OCI-LY1 (cell line): ENCODE measurements around the gene TMC6.
A peak's percentile ranks its signal among the peaks of the same experiment; 100 is the strongest.

ENCODE experiments used
- H2AFZ ChIP-seq: fragments of 200-600 bp; sonication (generic), shearing (Covaris generic); 2 replicates; pipeline ENCODE4 v1.6.0; 2014; ENCODE audit warnings: antibody characterized with exemption, mild to moderate bottlenecking, low read length
- H3F3A ChIP-seq: fragments of 200-600 bp; sonication (generic), shearing (Covaris generic); 2 replicates; pipeline ENCODE4 v1.6.0; 2014; ENCODE audit warnings: mild to moderate bottlenecking, antibody characterized with exemption, low read length, moderate library complexity; ENCODE audit not compliant: insufficient read depth
- H3K27ac ChIP-seq: fragments of 200-600 bp; sonication (generic); 2 replicates; pipeline ENCODE4 v1.5.1; 2014; ENCODE audit warnings: low read length, mixed run types, mild to moderate bottlenecking, low read depth; ENCODE audit not compliant: poor library complexity, severe bottlenecking
- H3K27me3 ChIP-seq: fragments of 200-600 bp; sonication (generic); 2 replicates; pipeline ENCODE4 v1.6.0; 2014; ENCODE audit warnings: antibody characterized with exemption, mild to moderate bottlenecking, low read length, moderate library complexity; ENCODE audit not compliant: insufficient read depth
- H3K36me3 ChIP-seq: fragments of 200-600 bp; sonication (generic); 2 replicates; pipeline ENCODE4 v1.6.1; 2014; ENCODE audit warnings: mild to moderate bottlenecking, antibody characterized with exemption, low read length, moderate library complexity, mixed read lengths; ENCODE audit not compliant: insufficient read depth
- H3K4me1 ChIP-seq: fragments of 200-600 bp; sonication (generic); 2 replicates; pipeline ENCODE4 v1.5.1; 2014; ENCODE audit warnings: mild to moderate bottlenecking, low read length, moderate library complexity; ENCODE audit not compliant: insufficient read depth, severe bottlenecking
- H3K4me2 ChIP-seq: fragments of 200-600 bp; sonication (generic), shearing (Covaris generic); 2 replicates; pipeline ENCODE4 v1.6.1; 2014; ENCODE audit warnings: low read length
- H3K4me3 ChIP-seq: fragments of 200-600 bp; sonication (generic); 2 replicates; pipeline ENCODE4 v1.5.1; 2014; ENCODE audit warnings: low read length, low read depth, mild to moderate bottlenecking, mixed read lengths; ENCODE audit not compliant: poor library complexity, severe bottlenecking
- H3K79me2 ChIP-seq: fragments of 200-600 bp; shearing (Covaris generic); 2 replicates; pipeline ENCODE4 v1.6.1; 2016; ENCODE audit warnings: mixed run types, low read length, mixed read lengths; ENCODE audit not compliant: insufficient read depth
- H3K9ac ChIP-seq: fragments of 200-600 bp; sonication (generic), shearing (Covaris generic); 2 replicates; pipeline ENCODE4 v1.6.1; 2014; ENCODE audit warnings: mild to moderate bottlenecking, low read length, mixed read lengths
- H3K9me2 ChIP-seq: fragments of 200-600 bp; sonication (generic), shearing (Covaris generic); 2 replicates; pipeline ENCODE4 v1.6.1; 2014; ENCODE audit warnings: low read depth, mild to moderate bottlenecking, low read length, mixed read lengths
- H3K9me3 ChIP-seq: fragments of 200-600 bp; shearing (Covaris generic); 2 replicates; pipeline ENCODE4 v1.6.1; 2014; ENCODE audit warnings: low read length, mixed read lengths
- H4K20me1 ChIP-seq: fragments of 200-600 bp; sonication (generic), shearing (Covaris generic); 2 replicates; pipeline ENCODE4 v1.6.0; 2016; ENCODE audit warnings: mild to moderate bottlenecking, low read length; ENCODE audit not compliant: insufficient read depth
- EZH2 ChIP-seq: fragments of 200-600 bp; sonication (generic), shearing (Covaris generic); IDR thresholded peaks from 2 replicates; pipeline ENCODE4 v1.8.0; 2017; ENCODE audit warnings: borderline replicate concordance, mixed run types, mild to moderate bottlenecking, antibody characterized with exemption, low read length, moderate library complexity, mixed read lengths
- TF ChIP-seq, protein P1 (sequence below): fragments of 200-600 bp; sonication (generic), shearing (Covaris generic); IDR thresholded peaks from 2 replicates; pipeline ENCODE4 v1.5.1; 2017; ENCODE audit warnings: mild to moderate bottlenecking, antibody characterized with exemption, low read length, moderate library complexity, mixed read lengths

The TMC6 gene

DNA sequence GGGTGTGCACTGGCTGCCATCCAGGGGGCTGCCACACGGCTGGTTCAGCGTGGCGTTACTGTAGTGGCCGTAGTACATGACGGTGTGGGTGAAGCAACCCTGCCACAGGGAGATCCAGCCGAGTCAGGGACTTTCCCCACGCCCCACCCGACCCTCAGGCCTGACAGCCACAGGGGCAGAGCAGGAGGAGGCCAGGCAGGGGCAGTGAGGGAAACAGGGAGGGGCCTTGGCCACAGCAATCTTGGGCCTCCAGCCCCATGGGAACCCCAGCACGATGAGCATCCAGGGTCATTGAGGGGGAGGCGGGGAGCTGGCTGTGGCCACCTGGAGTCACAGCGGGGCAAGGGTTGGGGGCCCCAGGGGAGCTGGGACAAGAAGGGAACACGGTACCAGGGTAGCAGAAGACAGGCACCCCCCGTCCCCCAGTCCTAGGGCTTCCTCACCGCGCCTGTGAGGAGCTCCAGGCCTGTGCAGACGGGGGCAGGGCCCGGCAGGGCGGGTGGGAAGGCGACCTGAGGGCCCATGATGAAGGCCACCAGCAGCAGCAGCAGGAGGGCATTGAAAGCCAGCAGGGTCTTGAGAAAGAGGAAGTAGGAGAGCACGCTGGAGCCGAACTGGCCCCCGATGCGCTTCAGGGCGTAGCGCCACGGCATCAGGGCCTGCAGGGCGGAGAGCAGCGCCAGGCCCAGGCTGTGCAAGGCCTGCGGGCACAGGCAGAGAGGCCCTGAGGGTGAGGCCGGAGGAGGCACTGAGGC, 4.3 kb downstream of the TMC6 start:
- Histone ChIP-seq H3K79me2 (no peaks in the 10 kb centered on the region), H3K4me3 (peak overlapping the region; percentile 74), H2AFZ (no peak overlapping the region), H3K27me3 (no peaks in the 10 kb centered on the region), H3K9ac (peak overlapping the region; percentile 80; the same call in 1 of the 2 replicates), H3K36me3 (peaks cover 36% of the 10 kb centered on the region), H4K20me1 (no peaks in the 10 kb centered on the region), H3K4me2 (peak overlapping the region; percentile 60), H3K27ac (peak overlapping the region; percentile 88), H3K9me3 (no peaks in the 10 kb centered on the region), H3K4me1 (peaks cover 62% of the 10 kb centered on the region), H3F3A (no peaks in the 10 kb centered on the region), H3K9me2 (no peaks in the 10 kb centered on the region)
- no peak for TF ChIP-seq EZH2
- TF ChIP-seq, protein P1, sequence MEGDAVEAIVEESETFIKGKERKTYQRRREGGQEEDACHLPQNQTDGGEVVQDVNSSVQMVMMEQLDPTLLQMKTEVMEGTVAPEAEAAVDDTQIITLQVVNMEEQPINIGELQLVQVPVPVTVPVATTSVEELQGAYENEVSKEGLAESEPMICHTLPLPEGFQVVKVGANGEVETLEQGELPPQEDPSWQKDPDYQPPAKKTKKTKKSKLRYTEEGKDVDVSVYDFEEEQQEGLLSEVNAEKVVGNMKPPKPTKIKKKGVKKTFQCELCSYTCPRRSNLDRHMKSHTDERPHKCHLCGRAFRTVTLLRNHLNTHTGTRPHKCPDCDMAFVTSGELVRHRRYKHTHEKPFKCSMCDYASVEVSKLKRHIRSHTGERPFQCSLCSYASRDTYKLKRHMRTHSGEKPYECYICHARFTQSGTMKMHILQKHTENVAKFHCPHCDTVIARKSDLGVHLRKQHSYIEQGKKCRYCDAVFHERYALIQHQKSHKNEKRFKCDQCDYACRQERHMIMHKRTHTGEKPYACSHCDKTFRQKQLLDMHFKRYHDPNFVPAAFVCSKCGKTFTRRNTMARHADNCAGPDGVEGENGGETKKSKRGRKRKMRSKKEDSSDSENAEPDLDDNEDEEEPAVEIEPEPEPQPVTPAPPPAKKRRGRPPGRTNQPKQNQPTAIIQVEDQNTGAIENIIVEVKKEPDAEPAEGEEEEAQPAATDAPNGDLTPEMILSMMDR: no peak

DNA sequence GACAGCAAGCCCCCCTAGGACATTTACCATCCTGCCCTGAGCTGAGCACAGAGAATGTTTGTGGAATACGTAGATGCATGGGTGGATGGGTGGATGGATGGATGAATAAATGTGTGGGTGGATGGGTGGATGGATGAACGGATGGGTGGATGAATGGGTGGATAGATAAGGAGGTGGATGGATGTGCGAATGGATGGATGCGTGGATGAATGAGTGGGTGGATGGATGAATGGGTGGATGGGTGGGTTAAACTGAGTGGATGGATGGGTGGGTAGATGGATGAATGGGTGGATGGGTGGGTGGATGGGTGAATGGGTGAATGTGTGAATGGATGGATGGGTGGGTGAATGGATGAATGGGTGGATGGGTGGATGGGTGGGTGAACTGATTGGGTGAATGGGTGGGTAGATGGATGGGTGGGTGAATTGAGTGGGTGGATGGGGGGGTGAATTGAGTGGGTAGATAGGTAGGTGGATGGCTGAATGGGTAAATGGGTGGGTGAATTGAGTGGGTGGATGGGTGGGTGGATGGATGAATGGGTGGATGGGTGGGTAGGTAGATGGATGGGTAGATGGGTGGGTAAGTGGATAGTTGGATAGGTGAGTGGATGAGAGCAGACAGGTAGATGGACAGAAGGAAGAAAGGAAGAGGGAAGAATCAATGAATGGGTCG, 5.2 kb downstream of the TMC6 start:
- Histone ChIP-seq H3K4me1 (peaks cover 57% of the 10 kb centered on the region), H3K9me3 (no peaks in the 10 kb centered on the region), H2AFZ (no peak overlapping the region), H3K27ac (no peak overlapping the region), H4K20me1 (no peaks in the 10 kb centered on the region), H3K4me3 (no peak overlapping the region), H3K9ac (no peak overlapping the region), H3K9me2 (no peaks in the 10 kb centered on the region), H3F3A (no peaks in the 10 kb centered on the region), H3K79me2 (no peaks in the 10 kb centered on the region), H3K27me3 (no peaks in the 10 kb centered on the region), H3K4me2 (no peak overlapping the region), H3K36me3 (peaks cover 36% of the 10 kb centered on the region)
- TF ChIP-seq, protein P1: no peak
- TF ChIP-seq EZH2: no peak

DNA sequence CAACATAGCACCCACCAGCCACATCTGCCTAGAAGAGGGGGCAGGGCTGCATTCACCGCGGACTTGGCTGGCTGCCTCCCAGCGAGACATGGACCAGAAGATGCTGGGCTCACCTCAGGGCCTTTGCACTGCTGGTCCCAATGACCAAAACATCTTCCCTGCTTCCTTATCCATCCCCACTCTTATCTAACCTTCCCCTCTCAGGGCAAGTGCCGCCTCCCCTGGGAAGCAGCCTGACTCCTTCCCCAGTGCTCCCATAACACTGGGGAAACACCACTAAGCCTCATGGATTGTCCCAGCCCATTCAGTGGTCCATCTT, 5.7 kb downstream of the TMC6 start:
- H3K4me2 ChIP-seq: no peak overlapping the region
- H3K9me3 ChIP-seq: no peaks in the 10 kb centered on the region
- H3F3A ChIP-seq: no peaks in the 10 kb centered on the region
- no peaks in the 10 kb centered on the region for H3K9me2 ChIP-seq
- H3K9ac ChIP-seq: no peak overlapping the region
- peaks cover 36% of the 10 kb centered on the region for H3K36me3 ChIP-seq
- TF ChIP-seq EZH2: no peak
- TF ChIP-seq, protein P1: no peak
- H3K4me3 ChIP-seq: no peak overlapping the region
- H2AFZ ChIP-seq: no peak overlapping the region
- no peak overlapping the region for H3K27ac ChIP-seq
- H3K4me1 ChIP-seq: peaks cover 57% of the 10 kb centered on the region
- no peaks in the 10 kb centered on the region for H4K20me1 ChIP-seq
- no peaks in the 10 kb centered on the region for H3K79me2 ChIP-seq
- H3K27me3 ChIP-seq: no peaks in the 10 kb centered on the region
